SK-N-SH (cell line): ENCODE measurements around the gene CRYBG1. TPM values are rescaled to one million over a fixed set of nuclear protein-coding genes. Genes with fewer than 3 reads are reported as not detected.
A peak's percentile ranks its signal among the peaks of the same experiment; 100 is the strongest.

ENCODE experiments used
- CTCF ChIA-PET: fragments of 300-600, 350-600 bp; formaldehyde crosslinking; extraction: SDS; loops from one replicate; lab custom pipeline; 2021; lab: Yijun Ruan, JAX
- POLR2A ChIA-PET: fragments of 350-600 bp; sonication (Branson Sonifier 250); formaldehyde crosslinking; extraction: SDS; loops from one replicate; lab custom pipeline; 2020; ENCODE audit warnings: antibody characterized with exemption, inconsistent platforms; lab: Yijun Ruan, JAX
- DNase-seq: peaks from one replicate; pipeline ENCODE4 v3.0.0; 2012
- H2AFZ ChIP-seq: fragments of 200-600 bp; sonication (generic); 2 replicates; pipeline ENCODE4 v1.8.1; 2016; ENCODE audit warnings: antibody characterized with exemption, mild to moderate bottlenecking, low read depth
- H3F3A ChIP-seq: fragments of 200-600 bp; sonication (generic); replicated peaks from 2 replicates; pipeline ENCODE3; 2016; ENCODE audit warnings: antibody characterized with exemption, mild to moderate bottlenecking; ENCODE audit not compliant: insufficient read depth
- H3K27ac ChIP-seq, 2 experiments: fragments of 200-500 bp in 1 of 2; fragments of 200-600 bp in 1 of 2; sonication (Bioruptor generic) in 1 of 2; sonication (generic), shearing (Covaris generic) in 1 of 2; 2 replicates each; pipeline versions ENCODE4 v1.5.1 to v1.6.1; 2014 to 2016; ENCODE audit warnings: low read depth in 2 of 2, inconsistent platforms in 1 of 2, low read length in 1 of 2, mild to moderate bottlenecking in 1 of 2, mixed read lengths in 1 of 2
- H3K27me3 ChIP-seq: fragments of 200-600 bp; sonication (generic), shearing (Covaris generic); 2 replicates; pipeline ENCODE4 v1.6.1; 2016; ENCODE audit warnings: mixed run types; ENCODE audit not compliant: insufficient read depth
- H3K36me3 ChIP-seq, 2 experiments: fragments of 200-500 bp in 1 of 2; fragments of 200-600 bp in 1 of 2; sonication (Bioruptor generic) in 1 of 2; sonication (generic) in 1 of 2; replicated peaks in 1 of 2; 2 replicates each; pipeline versions ENCODE3 to v1.5.1; 2014 to 2016; ENCODE audit warnings: low read length in 1 of 2, mild to moderate bottlenecking in 1 of 2; ENCODE audit not compliant: insufficient read depth in 2 of 2, control insufficient read depth in 1 of 2
- H3K4me1 ChIP-seq, 2 experiments: fragments of 200-500 bp in 1 of 2; fragments of 200-600 bp in 1 of 2; sonication (Bioruptor generic) in 1 of 2; sonication (generic), shearing (Covaris generic) in 1 of 2; 2 replicates each; pipeline versions ENCODE4 v1.5.1 to v1.6.1; 2014 to 2016; ENCODE audit warnings: low read depth in 1 of 2, low read length in 1 of 2, mixed run types in 1 of 2; ENCODE audit not compliant: insufficient read depth in 2 of 2, control insufficient read depth in 1 of 2
- H3K4me2 ChIP-seq: fragments of 200-600 bp; sonication (generic), shearing (Covaris generic); 2 replicates; pipeline ENCODE4 v1.6.1; 2017; ENCODE audit warnings: mixed run types
- H3K4me3 ChIP-seq, 2 experiments: fragments of 200-500 bp in 1 of 2; fragments of 200-600 bp in 1 of 2; sonication (Bioruptor generic) in 1 of 2; sonication (generic), shearing (Covaris generic) in 1 of 2; 2 replicates each; pipeline versions ENCODE4 v1.5.1 to v1.8.1; 2014 to 2016; ENCODE audit warnings: low read depth in 2 of 2, inconsistent platforms in 1 of 2, low read length in 1 of 2, mild to moderate bottlenecking in 1 of 2, mixed read lengths in 1 of 2, moderate library complexity in 1 of 2
- H3K79me2 ChIP-seq: fragments of 200-600 bp; sonication (generic); 2 replicates; pipeline ENCODE4 v1.8.1; 2017; ENCODE audit warnings: mild to moderate bottlenecking; ENCODE audit not compliant: insufficient read depth
- H3K9ac ChIP-seq: fragments of 200-600 bp; sonication (generic); 2 replicates; pipeline ENCODE4 v1.6.1; 2017; ENCODE audit warnings: mixed run types
- H3K9me2 ChIP-seq: fragments of 200-600 bp; sonication (generic); 2 replicates; pipeline ENCODE4 v1.6.1; 2017; ENCODE audit warnings: mixed run types
- H3K9me3 ChIP-seq: fragments of 200-600 bp; sonication (generic); 2 replicates; pipeline ENCODE4 v1.6.1; 2017; ENCODE audit warnings: mixed run types, mild to moderate bottlenecking, moderate library complexity
- H4K20me1 ChIP-seq: fragments of 200-600 bp; sonication (generic); 2 replicates; pipeline ENCODE4 v1.6.1; 2017; ENCODE audit warnings: mild to moderate bottlenecking, mixed run types; ENCODE audit not compliant: insufficient read depth
- CHD2 ChIP-seq: fragments of 150-350 bp; IDR thresholded peaks from 2 replicates; pipeline ENCODE4 v1.6.1; 2018; ENCODE audit warnings: low read length; ENCODE audit not compliant: partially characterized antibody
- FOXM1 ChIP-seq: IDR thresholded peaks from 2 replicates; pipeline ENCODE4 v1.4.0; 2012; ENCODE audit warnings: low read depth, mild to moderate bottlenecking
- GABPA ChIP-seq: IDR thresholded peaks from 2 replicates; pipeline ENCODE4 v1.4.0; 2012; ENCODE audit warnings: low read depth, mild to moderate bottlenecking
- MEF2A ChIP-seq: IDR thresholded peaks from 2 replicates; pipeline ENCODE4 v1.4.0; 2012; ENCODE audit warnings: low read depth, borderline replicate concordance
- MXI1 ChIP-seq: IDR thresholded peaks from 2 replicates; pipeline ENCODE4 v1.6.1; 2012; ENCODE audit warnings: mild to moderate bottlenecking, low read depth, low read length, improper control_type of control experiment
- NFIC ChIP-seq: IDR thresholded peaks from 2 replicates; pipeline ENCODE4 v1.4.0; 2012; ENCODE audit warnings: borderline replicate concordance
- NRF1 ChIP-seq: IDR thresholded peaks from 2 replicates; pipeline ENCODE4 v1.6.1; 2012; ENCODE audit warnings: low read depth, mild to moderate bottlenecking, low read length
- POLR2AphosphoS5 ChIP-seq: IDR thresholded peaks from 2 replicates; pipeline ENCODE4 v1.6.1; 2012; ENCODE audit warnings: low read depth, low read length
- RCOR1 ChIP-seq: fragments of 150-350 bp; IDR thresholded peaks from 2 replicates; pipeline ENCODE4 v1.6.1; 2017; ENCODE audit warnings: antibody characterized with exemption, low read length
- REST ChIP-seq: IDR thresholded peaks from 2 replicates; pipeline ENCODE4 v1.6.1; 2012; ENCODE audit warnings: mild to moderate bottlenecking, low read depth, low read length, moderate library complexity
- RXRA ChIP-seq: IDR thresholded peaks from 2 replicates; pipeline ENCODE4 v1.4.0; 2012; ENCODE audit warnings: low read depth, mild to moderate bottlenecking, borderline replicate concordance
- SMC3 ChIP-seq: IDR thresholded peaks from 2 replicates; pipeline ENCODE4 v1.6.1; 2012; ENCODE audit warnings: low read depth, low read length, improper control_type of control experiment
- TAF1 ChIP-seq: IDR thresholded peaks from 2 replicates; pipeline ENCODE4 v1.6.1; 2012; ENCODE audit warnings: low read depth, mild to moderate bottlenecking, low read length, moderate library complexity, borderline replicate concordance
- TCF12 ChIP-seq: IDR thresholded peaks from 2 replicates; pipeline ENCODE4 v1.4.0; 2012
- TEAD4 ChIP-seq: IDR thresholded peaks from 2 replicates; pipeline ENCODE4 v1.4.0; 2012; ENCODE audit warnings: mild to moderate bottlenecking, borderline replicate concordance; ENCODE audit not compliant: insufficient read depth
- WGBS: methylation state at CpG from one replicate; pipeline ENCODE4 v1.1.6; 2017; ENCODE audit warnings: low lambda C conversion rate; 5-methylcytosine and 5-hydroxymethylcytosine counted together
- polyA plus RNA-seq, 3 experiments: library from polyadenylated mRNA; depleted of rRNA; stranded (reverse); fragments of >200 nt; gene quantifications; 2 replicates each; pipeline ENCODE4 v1.2.3, GENCODE V29; 2012
- TF ChIP-seq, protein P1 (sequence below): IDR thresholded peaks from 2 replicates; pipeline ENCODE4; 2012
- TF ChIP-seq, protein P2 (sequence below): fragments of 150-350 bp; IDR thresholded peaks from 2 replicates; pipeline ENCODE4 v1.6.1; 2016; ENCODE audit warnings: mild to moderate bottlenecking, low read depth, low read length

The CRYBG1 gene
- polyA plus RNA-seq, 1 of the 3 experiments (the other 2 are of a cell fraction) = 13.8 TPM

GRCh38 chr6:106315765-106316374, 44.6 kb upstream of the CRYBG1 start:
- H3K4me2 ChIP-seq = peak overlapping the region; percentile 23; the same call in 1 of the 2 replicates
- H3K79me2 ChIP-seq = peaks cover 97% of the 10 kb centered on the region

GRCh38 chr6:106316375-106316766, 44.1 kb upstream of the CRYBG1 start:
- peak overlapping the region in 1 of 2 experiments; percentile 8; a peak in 1 of 4 replicates for H3K27ac ChIP-seq
- TF ChIP-seq POLR2AphosphoS5 = no peak
- no peak for TF ChIP-seq TEAD4
- TF ChIP-seq RCOR1 = no peak
- no peak for TF ChIP-seq NFIC
- no peak for TF ChIP-seq RXRA
- no peak for TF ChIP-seq NRF1
- no peak for TF ChIP-seq SMC3
- TF ChIP-seq FOXM1 = no peak
- TF ChIP-seq, protein P1, sequence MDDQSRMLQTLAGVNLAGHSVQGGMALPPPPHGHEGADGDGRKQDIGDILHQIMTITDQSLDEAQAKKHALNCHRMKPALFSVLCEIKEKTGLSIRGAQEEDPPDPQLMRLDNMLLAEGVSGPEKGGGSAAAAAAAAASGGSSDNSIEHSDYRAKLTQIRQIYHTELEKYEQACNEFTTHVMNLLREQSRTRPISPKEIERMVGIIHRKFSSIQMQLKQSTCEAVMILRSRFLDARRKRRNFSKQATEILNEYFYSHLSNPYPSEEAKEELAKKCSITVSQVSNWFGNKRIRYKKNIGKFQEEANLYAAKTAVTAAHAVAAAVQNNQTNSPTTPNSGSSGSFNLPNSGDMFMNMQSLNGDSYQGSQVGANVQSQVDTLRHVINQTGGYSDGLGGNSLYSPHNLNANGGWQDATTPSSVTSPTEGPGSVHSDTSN = no peak
- TF ChIP-seq MEF2A = no peak
- TF ChIP-seq MXI1 = no peak
- TF ChIP-seq, protein P2, sequence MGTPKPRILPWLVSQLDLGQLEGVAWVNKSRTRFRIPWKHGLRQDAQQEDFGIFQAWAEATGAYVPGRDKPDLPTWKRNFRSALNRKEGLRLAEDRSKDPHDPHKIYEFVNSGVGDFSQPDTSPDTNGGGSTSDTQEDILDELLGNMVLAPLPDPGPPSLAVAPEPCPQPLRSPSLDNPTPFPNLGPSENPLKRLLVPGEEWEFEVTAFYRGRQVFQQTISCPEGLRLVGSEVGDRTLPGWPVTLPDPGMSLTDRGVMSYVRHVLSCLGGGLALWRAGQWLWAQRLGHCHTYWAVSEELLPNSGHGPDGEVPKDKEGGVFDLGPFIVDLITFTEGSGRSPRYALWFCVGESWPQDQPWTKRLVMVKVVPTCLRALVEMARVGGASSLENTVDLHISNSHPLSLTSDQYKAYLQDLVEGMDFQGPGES = no peak
- TF ChIP-seq GABPA = no peak
- TF ChIP-seq CHD2 = no peak
- no peak for TF ChIP-seq TAF1
- TF ChIP-seq REST = no peak
- H3K27me3 ChIP-seq = no peaks in the 10 kb centered on the region
- H3K79me2 ChIP-seq = peaks cover 97% of the 10 kb centered on the region
- peaks cover 24 to 31% of the 10 kb centered on the region in 2 experiments for H3K36me3 ChIP-seq
- H4K20me1 ChIP-seq = peaks cover 18% of the 10 kb centered on the region
- H3K9me2 ChIP-seq = no peaks in the 10 kb centered on the region
- peaks cover 19% of the 10 kb centered on the region for H3F3A ChIP-seq
- DNase-seq = no peak
- H3K4me3 ChIP-seq = no peak overlapping the region
- peaks cover 5 to 10% of the 10 kb centered on the region in 2 experiments; a peak in 3 of 4 replicates for H3K4me1 ChIP-seq
- ChIA-PET CTCF (no interaction called here), POLR2A (no interaction called here)
- 81% methylated on average over 3 of the region's 3 CpGs for WGBS
- no peak overlapping the region for H2AFZ ChIP-seq
- H3K4me2 ChIP-seq = peak overlapping the region; percentile 23; the same call in 1 of the 2 replicates
- H3K9me3 ChIP-seq = no peaks in the 10 kb centered on the region
- no peak overlapping the region for H3K9ac ChIP-seq

More at GRCh38 chr6:106315765-106316374, 44.6 kb upstream of the CRYBG1 start:
- no peak for DNase-seq
- Histone ChIP-seq H4K20me1 (peaks cover 18% of the 10 kb centered on the region), H3K27ac (peak overlapping the region in 1 of 2 experiments; percentile 8; a peak in 1 of 4 replicates), H3K4me3 (no peak overlapping the region), H3K4me1 (peaks cover 5 to 15% of the 10 kb centered on the region in 2 experiments; a peak in 3 of 4 replicates), H3F3A (peaks cover 22% of the 10 kb centered on the region), H3K36me3 (peaks cover 27 to 35% of the 10 kb centered on the region in 2 experiments), H2AFZ (no peak overlapping the region), H3K9me3 (no peaks in the 10 kb centered on the region), H3K27me3 (no peaks in the 10 kb centered on the region), H3K9me2 (no peaks in the 10 kb centered on the region), H3K9ac (no peak overlapping the region)
- CTCF ChIA-PET = interaction anchor here (1.0 kb wide), 1 partner anchor 15 kb away, joined by 5 read pairs; no protein-coding TSS in a partner anchor
- WGBS = 32% methylated on average over 6 of the region's 6 CpGs
- POLR2A ChIA-PET = no interaction called here
- TF ChIP-seq, protein P1 = peak; percentile 80
- TF ChIP-seq TCF12 (peak; percentile 54; the same call in 1 of the 2 replicates), MEF2A (no peak), NFIC (peak; percentile 65)
